Vagina (tissue), 2 donors: Measurements from ENCODE around the gene TSPAN15.

Source experiments
- POLR2A ChIP-seq, 2 donors: fragments of 450-650 bp; IDR thresholded peaks; one replicate each; pipeline ENCODE4 v1.6.1; 2017; ENCODE audit warnings: antibody characterized with exemption in 2 of 2, mild to moderate bottlenecking in 2 of 2, moderate library complexity in 2 of 2
- TF ChIP-seq, protein P1 (sequence below), 3 experiments: fragments of 450-650 bp in 2 of 3; fragments of 200-600 bp in 1 of 3; sonication (generic) in 1 of 3; IDR thresholded peaks; one replicate each; pipeline ENCODE4 v1.5.1; 2017 to 2019; ENCODE audit warnings: antibody characterized with exemption in 3 of 3, mild to moderate bottlenecking in 2 of 3, moderate library complexity in 2 of 3

DNA sequence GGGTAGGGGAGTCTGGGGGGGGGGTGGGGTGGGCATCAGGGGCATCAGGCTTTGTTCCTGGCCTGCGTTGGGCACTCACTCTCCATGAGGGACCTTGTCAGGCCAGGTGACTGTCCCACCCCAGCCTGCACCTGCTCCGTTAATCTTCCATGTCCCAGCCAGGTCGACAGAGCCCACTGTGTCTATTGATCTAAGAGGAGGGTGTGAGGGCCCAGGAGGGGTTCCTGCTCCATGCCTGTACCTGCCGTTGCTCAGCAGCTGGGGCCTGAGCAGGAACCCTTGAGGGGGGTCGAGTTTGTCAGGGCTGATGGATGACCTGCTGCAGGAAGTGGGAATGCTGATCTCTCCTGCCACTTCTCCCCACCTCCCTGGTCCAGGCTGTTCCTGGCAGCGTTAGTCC is 103.3 kb downstream of the TSPAN15 start:
- TF ChIP-seq, protein P1, sequence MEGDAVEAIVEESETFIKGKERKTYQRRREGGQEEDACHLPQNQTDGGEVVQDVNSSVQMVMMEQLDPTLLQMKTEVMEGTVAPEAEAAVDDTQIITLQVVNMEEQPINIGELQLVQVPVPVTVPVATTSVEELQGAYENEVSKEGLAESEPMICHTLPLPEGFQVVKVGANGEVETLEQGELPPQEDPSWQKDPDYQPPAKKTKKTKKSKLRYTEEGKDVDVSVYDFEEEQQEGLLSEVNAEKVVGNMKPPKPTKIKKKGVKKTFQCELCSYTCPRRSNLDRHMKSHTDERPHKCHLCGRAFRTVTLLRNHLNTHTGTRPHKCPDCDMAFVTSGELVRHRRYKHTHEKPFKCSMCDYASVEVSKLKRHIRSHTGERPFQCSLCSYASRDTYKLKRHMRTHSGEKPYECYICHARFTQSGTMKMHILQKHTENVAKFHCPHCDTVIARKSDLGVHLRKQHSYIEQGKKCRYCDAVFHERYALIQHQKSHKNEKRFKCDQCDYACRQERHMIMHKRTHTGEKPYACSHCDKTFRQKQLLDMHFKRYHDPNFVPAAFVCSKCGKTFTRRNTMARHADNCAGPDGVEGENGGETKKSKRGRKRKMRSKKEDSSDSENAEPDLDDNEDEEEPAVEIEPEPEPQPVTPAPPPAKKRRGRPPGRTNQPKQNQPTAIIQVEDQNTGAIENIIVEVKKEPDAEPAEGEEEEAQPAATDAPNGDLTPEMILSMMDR (IDR thresholded peaks at IDR 0.05) = no peak
- TF ChIP-seq POLR2A (IDR thresholded peaks at IDR 0.05) = no peak
